GM23248 (cell line): ENCODE results near the gene IBA57. TPM values are rescaled to one million over a fixed set of nuclear protein-coding genes. Genes with fewer than 3 reads are reported as not detected.

Experiments used
- DNase-seq: peaks from one replicate; pipeline ENCODE4 v3.0.0-alpha.2; 2015
- H2AFZ ChIP-seq: fragments of 200-600 bp; sonication (generic); 2 replicates; pipeline ENCODE4 v1.6.1; 2016; ENCODE audit warnings: antibody characterized with exemption
- H3F3A ChIP-seq: fragments of 200-600 bp; sonication (generic); 2 replicates; pipeline ENCODE4 v1.6.1; 2016; ENCODE audit warnings: mild to moderate bottlenecking, antibody characterized with exemption, mixed run types; ENCODE audit not compliant: insufficient read depth
- H3K27ac ChIP-seq: fragments of 200-600 bp; sonication (generic); 2 replicates; pipeline ENCODE4 v1.5.1; 2016; ENCODE audit warnings: mild to moderate bottlenecking
- H3K27me3 ChIP-seq: fragments of 200-600 bp; sonication (generic); replicated peaks from 2 replicates; pipeline ENCODE4 v1.6.1; 2016; ENCODE audit warnings: mild to moderate bottlenecking; ENCODE audit not compliant: insufficient read depth
- H3K36me3 ChIP-seq: fragments of 200-600 bp; sonication (generic); 2 replicates; pipeline ENCODE4 v1.6.1; 2016; ENCODE audit warnings: low read depth, mild to moderate bottlenecking
- H3K4me1 ChIP-seq: fragments of 200-600 bp; sonication (generic); 2 replicates; pipeline ENCODE4 v1.6.1; 2016; ENCODE audit warnings: mild to moderate bottlenecking; ENCODE audit not compliant: insufficient read depth
- H3K4me2 ChIP-seq: fragments of 200-600 bp; sonication (generic); one replicate; pipeline ENCODE4 v1.6.1; 2016; ENCODE audit warnings: mild to moderate bottlenecking; ENCODE audit not compliant: unreplicated experiment
- H3K4me3 ChIP-seq: fragments of 200-600 bp; sonication (generic); 2 replicates; pipeline ENCODE4 v1.5.1; 2016; ENCODE audit warnings: mild to moderate bottlenecking
- H3K79me2 ChIP-seq: fragments of 200-600 bp; sonication (generic); 2 replicates; pipeline ENCODE4 v1.6.1; 2016; ENCODE audit warnings: mild to moderate bottlenecking; ENCODE audit not compliant: insufficient read depth
- H3K9ac ChIP-seq: fragments of 200-600 bp; sonication (generic); 2 replicates; pipeline ENCODE4 v1.6.1; 2016; ENCODE audit warnings: mild to moderate bottlenecking
- H3K9me2 ChIP-seq: fragments of 200-600 bp; sonication (generic); 2 replicates; pipeline ENCODE4 v1.6.1; 2016; ENCODE audit warnings: mixed run types, mild to moderate bottlenecking, moderate library complexity; ENCODE audit not compliant: insufficient read depth
- H3K9me3 ChIP-seq: fragments of 200-600 bp; sonication (generic); one replicate; pipeline ENCODE4 v1.6.1; 2017; ENCODE audit warnings: low read depth
- H4K20me1 ChIP-seq: fragments of 200-600 bp; sonication (generic); 2 replicates; pipeline ENCODE4 v1.6.0; 2016; ENCODE audit not compliant: insufficient read depth
- EZH2 ChIP-seq: fragments of 200-600 bp; sonication (generic); IDR thresholded peaks from 2 replicates; pipeline ENCODE4 v1.6.1; 2018; ENCODE audit warnings: antibody characterized with exemption, mild to moderate bottlenecking; ENCODE audit not compliant: insufficient read depth, poor library complexity, severe bottlenecking
- EZH2phosphoT487 ChIP-seq: fragments of 200-600 bp; sonication (generic); IDR thresholded peaks from 2 replicates; pipeline ENCODE4 v1.6.1; 2018; ENCODE audit warnings: antibody characterized with exemption, moderate library complexity, mild to moderate bottlenecking, low read depth; ENCODE audit not compliant: insufficient read depth
- WGBS, 2 experiments: methylation state at CpG; one replicate each; pipeline ENCODE4 v1.1.6; 2015 to 2017; ENCODE audit warnings: low lambda C conversion rate in 2 of 2, low coverage in 1 of 2; ENCODE audit errors: missing lambda C conversion rate in 2 of 2; 5-methylcytosine and 5-hydroxymethylcytosine counted together
- in situ Hi-C: fragments of 300-500 bp; cut with MboI; formaldehyde crosslinking; loops from 2 replicates; pipeline ENCODE4 v1.15.0; 2020
- polyA plus RNA-seq: library from polyadenylated mRNA; unstranded; fragments of >200 nt; fragmentation: Nextera tagmentation; extraction: Ambion mirVana; gene quantifications from 2 replicates; pipeline ENCODE4 v1.2.1, GENCODE V29; 2016
- total RNA-seq: library from RNA; depleted of rRNA; stranded (reverse); fragments of >200 nt; shearing (Covaris generic); gene quantifications from 2 replicates; pipeline ENCODE4 v1.2.3, GENCODE V29; 2014

IBA57 gene
- total and polyA plus RNA-seq, 2 experiments from 2014 or later, result 2.0 to 2.9 TPM

GRCh38 chr1:228174482-228175315, 9.1 kb downstream of the IBA57 start:
- Histone ChIP-seq H3K79me2 (peaks cover 21% of the 10 kb centered on the region; the same call in 1 of the 2 replicates), H3K4me2 (no peak overlapping the region), H3K36me3 (no peaks in the 10 kb centered on the region), H3K9me2 (no peaks in the 10 kb centered on the region), H3K4me3 (no peak overlapping the region), H3K27ac (no peak overlapping the region), H2AFZ (no peak overlapping the region), H3K9me3 (no peaks in the 10 kb centered on the region), H3K9ac (no peak overlapping the region), H3F3A (no peaks in the 10 kb centered on the region), H3K27me3 (no peaks in the 10 kb centered on the region), H3K4me1 (no peaks in the 10 kb centered on the region), H4K20me1 (no peaks in the 10 kb centered on the region)
- TF ChIP-seq EZH2phosphoT487, result no peak
- TF ChIP-seq EZH2, result no peak
- 90 to 98% methylated on average over 44 to 45 of the region's 52 CpGs for WGBS, 2 experiments
- in situ Hi-C loops, result no loop called here
- peak; percentile 21 for DNase-seq

GRCh38 chr1:228175316-228176023, 9.9 kb downstream of the IBA57 start:
- Histone ChIP-seq H3K9me2 (no peaks in the 10 kb centered on the region), H3K27ac (no peak overlapping the region), H3K4me3 (no peak overlapping the region), H3K27me3 (no peaks in the 10 kb centered on the region), H3K4me1 (no peaks in the 10 kb centered on the region), H3K4me2 (no peak overlapping the region), H3K79me2 (0 out of 2 replicates have a peak, but pooled peaks cover 14% of the 10 kb centered on the region), H2AFZ (no peak overlapping the region), H3F3A (no peaks in the 10 kb centered on the region), H4K20me1 (no peaks in the 10 kb centered on the region), H3K9ac (no peak overlapping the region), H3K9me3 (no peaks in the 10 kb centered on the region), H3K36me3 (no peaks in the 10 kb centered on the region)
- no peak for TF ChIP-seq EZH2
- no peak for TF ChIP-seq EZH2phosphoT487
- in situ Hi-C loops, result no loop called here
- DNase-seq, result no peak
- WGBS, 2 experiments, result 82 to 88% methylated on average over 17 of the region's 18 CpGs

GRCh38 chr1:228176024-228176395, 10.4 kb downstream of the IBA57 start:
- Histone ChIP-seq H3K9me2 (no peaks in the 10 kb centered on the region), H2AFZ (no peak overlapping the region), H3K27me3 (no peaks in the 10 kb centered on the region), H4K20me1 (no peaks in the 10 kb centered on the region), H3K79me2 (0 out of 2 replicates have a peak, but pooled peaks cover 11% of the 10 kb centered on the region), H3F3A (no peaks in the 10 kb centered on the region), H3K36me3 (no peaks in the 10 kb centered on the region), H3K9ac (no peak overlapping the region), H3K4me1 (no peaks in the 10 kb centered on the region), H3K27ac (no peak overlapping the region), H3K4me3 (no peak overlapping the region), H3K9me3 (no peaks in the 10 kb centered on the region), H3K4me2 (no peak overlapping the region)
- WGBS, 2 experiments, result 91 to 95% methylated on average over 4 of the region's 4 CpGs
- no peak for DNase-seq
- in situ Hi-C loops, result no loop called here
- no peak for TF ChIP-seq EZH2phosphoT487
- no peak for TF ChIP-seq EZH2

GRCh38 chr1:228176461-228177182, 11.0 kb downstream of the IBA57 start:
- no peak for DNase-seq
- in situ Hi-C loops, result no loop called here

More at GRCh38 chr1:228176461-228177182, 11.0 kb downstream of the IBA57 start:
- H3K4me1 ChIP-seq, result no peaks in the 10 kb centered on the region
- no peak for TF ChIP-seq EZH2
- no peak for TF ChIP-seq EZH2phosphoT487
- no peaks in the 10 kb centered on the region for H3K9me2 ChIP-seq
- no peak overlapping the region for H2AFZ ChIP-seq
- no peaks in the 10 kb centered on the region for H4K20me1 ChIP-seq
- no peak overlapping the region for H3K9ac ChIP-seq
- H3K4me3 ChIP-seq, result no peak overlapping the region
- no peaks in the 10 kb centered on the region for H3F3A ChIP-seq
- 90% methylated on average over 17 to 19 of the region's 19 CpGs for WGBS, 2 experiments
- no peaks in the 10 kb centered on the region for H3K9me3 ChIP-seq
- no peak overlapping the region for H3K4me2 ChIP-seq
- no peak overlapping the region for H3K27ac ChIP-seq
- H3K79me2 ChIP-seq, result 0 out of 2 replicates have a peak, but pooled peaks cover 11% of the 10 kb centered on the region
- H3K27me3 ChIP-seq, result no peaks in the 10 kb centered on the region
- no peaks in the 10 kb centered on the region for H3K36me3 ChIP-seq
